Motor neuron (in vitro differentiated cells): ENCODE measurements around the gene KRT16. TPM values are rescaled to one million over a fixed set of nuclear protein-coding genes. Genes with fewer than 3 reads are reported as not detected.
A peak's percentile ranks its signal among the peaks of the same experiment; 100 is the strongest.
"Not testable (repeated sequence)": the region's sequence is repeated elsewhere in the genome, so short reads cannot be mapped to it uniquely, and the experiment has no call there.

ENCODE experiments used
- ATAC-seq, 8 experiments: fragments of 200-7000 bp; cut with Tn5 transposase; replicated peaks in 6 of 8; 2 replicates each; pipeline ENCODE4 v1.8.0; 2021; ENCODE audit warnings: mild to moderate bottlenecking in 8 of 8, moderate library complexity in 8 of 8
- H3K27ac ChIP-seq, 2 donors: fragments of 250-450 bp; sonication (Bioruptor Pico); 2 replicates each; pipeline ENCODE4 v1.9.0; 2021; ENCODE audit warnings: antibody characterized with exemption in 2 of 2, mild to moderate bottlenecking in 2 of 2, moderate library complexity in 1 of 2
- H3K4me1 ChIP-seq, 2 donors: fragments of 250-450 bp; sonication (Bioruptor Pico); replicated peaks in 1 of 2; 2 replicates each; pipeline ENCODE4 v1.6.1; 2021; ENCODE audit warnings: antibody characterized with exemption in 2 of 2, mild to moderate bottlenecking in 2 of 2, moderate library complexity in 1 of 2
- H3K4me3 ChIP-seq, 5 donors: fragments of 250-450 bp; sonication (Bioruptor Pico); 2 replicates each; pipeline ENCODE4 v1.9.0; 2021; ENCODE audit warnings: antibody characterized with exemption in 5 of 5, mild to moderate bottlenecking in 5 of 5, moderate library complexity in 4 of 5
- WGBS, 10 experiments: fragments of 450-650 bp; shearing (Covaris generic); methylation state at CpG; one replicate each; pipeline ENCODE4 v1.0.0; 2022; 5-methylcytosine and 5-hydroxymethylcytosine counted together
- in situ Hi-C, 9 experiments: fragments of 400-800 bp; cut with MboI; loops; one replicate each; pipeline ENCODE4 v1.15.0; 2021; ENCODE audit warnings: low sequenced_read_pairs in 9 of 9, low pct_unique_long_range_greater_than_20kb in 2 of 9; ENCODE audit not compliant: unreplicated experiment in 9 of 9
- total RNA-seq, 8 experiments: library from RNA; unstranded; fragments of 300-600 nt; gene quantifications; 2 replicates each; pipeline versions ENCODE4 v1.2.3 to v1.2.4, GENCODE V29; 2022

Gene KRT16
- total RNA-seq, 8 experiments from 2014 or later, result 1.0 to 26.9 (median 4.5) TPM; not detected in 4

GRCh38 chr17:41615454-41615853 lies 2.9 kb upstream of the KRT16 start:
- H3K4me1 ChIP-seq, result no peaks in the 10 kb centered on the region
- WGBS, 10 experiments, result 64 to 83% methylated on average over 1 to 4 of the region's 7 CpGs; no CpG with 5 or more reads in 8 of the 10 experiments
- in situ Hi-C loops, result no loop called here
- no peak for ATAC-seq
- H3K4me3 ChIP-seq, result no peak overlapping the region
- no peak overlapping the region for H3K27ac ChIP-seq

- H3K27ac ChIP-seq, ATAC-seq, in situ Hi-C loops, H3K4me3 ChIP-seq, H3K4me1 ChIP-seq: not testable (repeated sequence)
- 16 to 86% (median 75%) methylated on average over 1 to 3 of the region's 9 CpGs; no CpG with 5 or more reads in 6 of the 10 experiments for WGBS, 10 experiments
Measured at GRCh38 chr17:41614767-41615166, 2.2 kb upstream of the KRT16 start.

GRCh38 chr17:41614098-41614497 lies 1.5 kb upstream of the KRT16 start:
- WGBS, 10 experiments, result 37 to 100% (median 79%) methylated on average over 1 to 2 of the region's 5 CpGs; no CpG with 5 or more reads in 5 of the 10 experiments
- Histone ChIP-seq H3K4me1 (no peaks in the 10 kb centered on the region), H3K27ac (no peak overlapping the region), H3K4me3 (no peak overlapping the region)
- ATAC-seq, result no peak
- in situ Hi-C loops, result no loop called here

GRCh38 chr17:41613277-41614082 lies 913 bp upstream of the KRT16 start:
- in situ Hi-C loops, result no loop called here
- ATAC-seq, result no peak
- Histone ChIP-seq H3K27ac (no peak overlapping the region), H3K4me3 (no peak overlapping the region), H3K4me1 (no peaks in the 10 kb centered on the region)
- WGBS, 10 experiments, result no CpG with 5 or more reads among the region's 11 CpGs

GRCh38 chr17:41610965-41611640 lies 1.5 kb downstream of the KRT16 start:
- no peak overlapping the region for H3K4me3 ChIP-seq
- no peaks in the 10 kb centered on the region for H3K4me1 ChIP-seq
- no peak overlapping the region for H3K27ac ChIP-seq
- 70 to 100% (median 85%) methylated on average over 1 to 7 of the region's 25 CpGs; no CpG with 5 or more reads in 5 of the 10 experiments for WGBS, 10 experiments
- ATAC-seq, result no peak
- in situ Hi-C loops, result no loop called here

GRCh38 chr17:41610061-41610517 lies 2.5 kb downstream of the KRT16 start:
- H3K4me3 ChIP-seq, H3K4me1 ChIP-seq, H3K27ac ChIP-seq, in situ Hi-C loops: not testable (repeated sequence)
- ATAC-seq, result peak in 6 of 8 experiments; percentile 38 to 72 (median 62)
- 12 to 45% methylated on average over 2 to 3 of the region's 10 CpGs; no CpG with 5 or more reads in 8 of the 10 experiments for WGBS, 10 experiments

- WGBS, 10 experiments, result 32 to 97% (median 68%) methylated on average over 1 to 4 of the region's 4 CpGs; no CpG with 5 or more reads in 3 of the 10 experiments
- H3K4me3 ChIP-seq, in situ Hi-C loops, H3K4me1 ChIP-seq, H3K27ac ChIP-seq, ATAC-seq: not testable (repeated sequence)
Measured at GRCh38 chr17:41606930-41607329, 5.6 kb downstream of the KRT16 start.

- H3K27ac ChIP-seq, result no peak overlapping the region
- H3K4me1 ChIP-seq, result peaks cover 2 to 10% of the 10 kb centered on the region in 2 donors
- in situ Hi-C loops, result no loop called here
- peak in 1 of 8 experiments; percentile 47 for ATAC-seq
- no peak overlapping the region for H3K4me3 ChIP-seq
- 0 to 83% (median 75%) methylated on average over 1 to 2 of the region's 2 CpGs; no CpG with 5 or more reads in 2 of the 10 experiments for WGBS, 10 experiments
Measured at GRCh38 chr17:41602524-41602923, 10.0 kb downstream of the KRT16 start.

GRCh38 chr17:41600318-41600717 lies 12.2 kb downstream of the KRT16 start:
- Histone ChIP-seq H3K4me1 (peaks cover 2 to 10% of the 10 kb centered on the region in 2 donors), H3K4me3 (no peak overlapping the region), H3K27ac (no peak overlapping the region)
- 6 to 83% (median 43%) methylated on average over 1 to 4 of the region's 4 CpGs; no CpG with 5 or more reads in 2 of the 10 experiments for WGBS, 10 experiments
- in situ Hi-C loops, result no loop called here
- ATAC-seq, result no peak

- WGBS, 10 experiments, result 38% methylated on average over 1 of the region's 1 CpG; no CpG with 5 or more reads in 9 of the 10 experiments
- H3K4me1 ChIP-seq, result peaks cover 2 to 10% of the 10 kb centered on the region in 2 donors
- in situ Hi-C loops, result no loop called here
- H3K27ac ChIP-seq, result no peak overlapping the region
- ATAC-seq, result no peak
- H3K4me3 ChIP-seq, result no peak overlapping the region
Measured at GRCh38 chr17:41599680-41600079, 12.9 kb downstream of the KRT16 start.

- Histone ChIP-seq H3K4me1 (peaks cover 3 to 8% of the 10 kb centered on the region in 2 donors), H3K27ac (no peak overlapping the region), H3K4me3 (no peak overlapping the region)
- ATAC-seq, result no peak
- in situ Hi-C loops, result no loop called here
- WGBS, 10 experiments, result 32 to 100% (median 61%) methylated on average over 1 to 5 of the region's 8 CpGs; no CpG with 5 or more reads in 3 of the 10 experiments
Measured at GRCh38 chr17:41595585-41595984, 17.0 kb downstream of the KRT16 start.

GRCh38 chr17:41594363-41594915 lies 18.1 kb downstream of the KRT16 start:
- WGBS, 10 experiments, result 0 to 72% (median 25%) methylated on average over 2 to 3 of the region's 3 CpGs; no CpG with 5 or more reads in 1 of the 10 experiments
- H3K27ac ChIP-seq, result no peak overlapping the region
- in situ Hi-C loops, result no loop called here
- H3K4me3 ChIP-seq, result no peak overlapping the region
- ATAC-seq, result no peak
- peaks cover 3 to 8% of the 10 kb centered on the region in 2 donors for H3K4me1 ChIP-seq
